Measurements from ENCODE around the gene STIM1.

DNA sequence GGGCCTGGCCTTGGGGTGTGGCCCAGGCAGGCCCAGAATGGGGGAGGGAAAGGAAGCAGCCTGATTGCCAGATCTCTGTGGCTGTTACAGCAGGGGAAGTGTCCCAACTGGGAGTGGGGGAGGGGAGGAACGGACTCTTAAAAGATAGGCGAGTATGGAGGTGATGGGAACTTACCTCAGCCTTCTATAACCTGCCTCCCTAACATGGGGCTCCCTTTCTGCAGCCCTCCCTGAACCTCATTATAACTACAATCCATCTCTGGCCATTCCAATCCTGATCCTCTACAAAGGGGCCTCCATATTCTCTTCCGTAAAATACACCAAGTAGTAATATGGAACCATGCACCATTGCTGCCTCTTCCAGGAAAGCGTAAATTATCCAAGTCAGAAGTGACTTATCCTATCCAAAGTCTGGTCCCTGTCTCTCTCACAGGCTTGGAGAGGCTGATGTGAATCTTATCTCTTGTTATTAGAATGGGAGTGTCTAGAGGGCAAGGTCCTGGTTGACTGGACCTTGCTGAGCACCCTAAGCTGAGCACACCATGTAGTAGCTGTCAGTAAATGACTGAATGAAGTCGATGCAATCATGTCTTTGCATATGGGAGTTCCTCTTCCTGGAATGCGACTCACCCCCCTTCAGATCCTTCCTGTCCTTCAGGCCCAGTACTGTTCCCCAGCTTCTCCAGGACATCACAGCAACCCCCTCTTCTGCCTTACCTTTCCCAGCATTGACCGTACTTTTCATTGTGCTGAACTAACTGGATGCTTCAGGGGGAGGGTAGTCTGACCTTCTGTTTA lies 20.6 kb upstream of the STIM1 start:
- TF ChIP-seq, protein P1, sequence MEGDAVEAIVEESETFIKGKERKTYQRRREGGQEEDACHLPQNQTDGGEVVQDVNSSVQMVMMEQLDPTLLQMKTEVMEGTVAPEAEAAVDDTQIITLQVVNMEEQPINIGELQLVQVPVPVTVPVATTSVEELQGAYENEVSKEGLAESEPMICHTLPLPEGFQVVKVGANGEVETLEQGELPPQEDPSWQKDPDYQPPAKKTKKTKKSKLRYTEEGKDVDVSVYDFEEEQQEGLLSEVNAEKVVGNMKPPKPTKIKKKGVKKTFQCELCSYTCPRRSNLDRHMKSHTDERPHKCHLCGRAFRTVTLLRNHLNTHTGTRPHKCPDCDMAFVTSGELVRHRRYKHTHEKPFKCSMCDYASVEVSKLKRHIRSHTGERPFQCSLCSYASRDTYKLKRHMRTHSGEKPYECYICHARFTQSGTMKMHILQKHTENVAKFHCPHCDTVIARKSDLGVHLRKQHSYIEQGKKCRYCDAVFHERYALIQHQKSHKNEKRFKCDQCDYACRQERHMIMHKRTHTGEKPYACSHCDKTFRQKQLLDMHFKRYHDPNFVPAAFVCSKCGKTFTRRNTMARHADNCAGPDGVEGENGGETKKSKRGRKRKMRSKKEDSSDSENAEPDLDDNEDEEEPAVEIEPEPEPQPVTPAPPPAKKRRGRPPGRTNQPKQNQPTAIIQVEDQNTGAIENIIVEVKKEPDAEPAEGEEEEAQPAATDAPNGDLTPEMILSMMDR (IDR thresholded peaks at IDR 0.05) = no peak
- no peak for TF ChIP-seq POLR2A (IDR thresholded peaks at IDR 0.05)
